ENCODE results near the gene TUSC2.

The TUSC2 gene

DNA sequence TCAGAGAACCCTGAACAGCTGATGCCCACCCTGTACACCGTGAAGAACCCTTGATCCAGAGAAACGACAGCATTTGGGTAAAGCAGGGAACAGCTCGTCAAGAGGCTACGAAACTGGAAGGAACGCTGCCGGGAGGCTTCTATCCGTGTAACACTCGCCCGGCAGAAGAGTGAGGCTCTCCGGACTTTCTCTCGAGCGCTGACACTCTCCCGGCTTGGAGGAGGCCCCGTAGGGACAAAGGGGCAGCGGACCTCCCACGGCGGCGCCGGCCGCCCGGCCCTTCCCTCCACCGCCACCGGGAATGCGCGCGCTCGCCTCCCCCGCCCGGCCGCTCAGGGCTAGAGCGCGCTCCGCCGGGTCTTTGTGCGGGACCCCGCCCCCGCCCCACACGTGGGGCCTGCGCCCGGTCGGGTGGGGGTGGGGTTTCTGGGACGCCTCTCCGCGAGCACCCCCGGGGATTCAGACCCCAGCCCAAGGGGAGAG lies 7.1 kb downstream of the TUSC2 start:
- Histone ChIP-seq H3K27ac (peak overlapping the region; percentile 100), H3K4me3 (ENCODE audit: low read depth, low read length) (peak overlapping the region; percentile 74), H3K9me3 (ENCODE audit: severe bottlenecking) (no peaks in the 10 kb centered on the region), H3K36me3 (peaks cover 48% of the 10 kb centered on the region), H3K27me3 (ENCODE audit: insufficient read depth, low read depth, severe bottlenecking) (no peaks in the 10 kb centered on the region)
- TF ChIP-seq, protein P1, sequence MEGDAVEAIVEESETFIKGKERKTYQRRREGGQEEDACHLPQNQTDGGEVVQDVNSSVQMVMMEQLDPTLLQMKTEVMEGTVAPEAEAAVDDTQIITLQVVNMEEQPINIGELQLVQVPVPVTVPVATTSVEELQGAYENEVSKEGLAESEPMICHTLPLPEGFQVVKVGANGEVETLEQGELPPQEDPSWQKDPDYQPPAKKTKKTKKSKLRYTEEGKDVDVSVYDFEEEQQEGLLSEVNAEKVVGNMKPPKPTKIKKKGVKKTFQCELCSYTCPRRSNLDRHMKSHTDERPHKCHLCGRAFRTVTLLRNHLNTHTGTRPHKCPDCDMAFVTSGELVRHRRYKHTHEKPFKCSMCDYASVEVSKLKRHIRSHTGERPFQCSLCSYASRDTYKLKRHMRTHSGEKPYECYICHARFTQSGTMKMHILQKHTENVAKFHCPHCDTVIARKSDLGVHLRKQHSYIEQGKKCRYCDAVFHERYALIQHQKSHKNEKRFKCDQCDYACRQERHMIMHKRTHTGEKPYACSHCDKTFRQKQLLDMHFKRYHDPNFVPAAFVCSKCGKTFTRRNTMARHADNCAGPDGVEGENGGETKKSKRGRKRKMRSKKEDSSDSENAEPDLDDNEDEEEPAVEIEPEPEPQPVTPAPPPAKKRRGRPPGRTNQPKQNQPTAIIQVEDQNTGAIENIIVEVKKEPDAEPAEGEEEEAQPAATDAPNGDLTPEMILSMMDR (IDR thresholded peaks at IDR 0.05; ENCODE audit: low read depth, low read length), result no peak
- peak; percentile 79 for DNase-seq

DNA sequence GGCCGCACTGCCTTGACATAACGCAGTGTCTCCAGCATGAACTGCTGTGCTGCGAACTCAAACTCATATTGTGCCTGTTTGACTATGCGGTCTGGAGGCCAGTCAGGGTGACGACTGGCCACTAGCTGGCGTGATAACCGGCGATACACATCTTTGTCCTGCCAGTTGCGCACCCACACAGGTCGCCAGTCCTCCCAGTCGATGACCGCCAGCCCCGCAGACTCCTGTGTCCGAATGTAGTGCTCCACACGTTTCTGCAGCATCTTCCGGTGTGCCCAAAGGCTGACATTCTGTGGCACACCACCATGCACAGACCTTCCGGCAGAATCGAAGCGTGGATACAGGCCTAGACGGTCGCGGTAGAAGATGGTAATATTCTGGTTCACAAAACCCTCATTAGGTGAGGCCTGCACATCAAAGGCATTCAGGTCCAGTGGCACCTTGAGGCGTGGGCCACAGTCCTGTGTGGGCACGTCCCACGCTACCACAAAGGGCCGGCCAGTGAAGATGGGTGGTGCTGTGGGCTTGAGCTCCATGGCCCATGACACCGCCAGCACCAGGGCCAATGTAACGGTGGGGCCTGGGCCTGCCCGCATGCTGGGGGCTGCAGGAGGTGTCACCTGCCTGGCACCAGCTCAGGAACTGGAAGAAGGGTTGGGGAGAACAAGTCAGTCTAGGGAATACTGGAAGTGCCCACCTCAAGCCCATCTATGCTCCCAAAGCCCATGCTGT lies 8.0 kb downstream of the TUSC2 start:
- DNase-seq, result no peak
- H3K4me3 ChIP-seq (ENCODE audit: low read depth, low read length), result peak overlapping the region; percentile 74
- no peaks in the 10 kb centered on the region for H3K9me3 ChIP-seq (ENCODE audit: severe bottlenecking)
- peak overlapping the region; percentile 100 for H3K27ac ChIP-seq
- TF ChIP-seq, protein P1 (IDR thresholded peaks at IDR 0.05; ENCODE audit: low read depth, low read length), result 0 out of 2 replicates have a peak, but pooled peaks have one; percentile 14
- H3K36me3 ChIP-seq, result peaks cover 48% of the 10 kb centered on the region
- no peaks in the 10 kb centered on the region for H3K27me3 ChIP-seq (ENCODE audit: insufficient read depth, low read depth, severe bottlenecking)

DNA sequence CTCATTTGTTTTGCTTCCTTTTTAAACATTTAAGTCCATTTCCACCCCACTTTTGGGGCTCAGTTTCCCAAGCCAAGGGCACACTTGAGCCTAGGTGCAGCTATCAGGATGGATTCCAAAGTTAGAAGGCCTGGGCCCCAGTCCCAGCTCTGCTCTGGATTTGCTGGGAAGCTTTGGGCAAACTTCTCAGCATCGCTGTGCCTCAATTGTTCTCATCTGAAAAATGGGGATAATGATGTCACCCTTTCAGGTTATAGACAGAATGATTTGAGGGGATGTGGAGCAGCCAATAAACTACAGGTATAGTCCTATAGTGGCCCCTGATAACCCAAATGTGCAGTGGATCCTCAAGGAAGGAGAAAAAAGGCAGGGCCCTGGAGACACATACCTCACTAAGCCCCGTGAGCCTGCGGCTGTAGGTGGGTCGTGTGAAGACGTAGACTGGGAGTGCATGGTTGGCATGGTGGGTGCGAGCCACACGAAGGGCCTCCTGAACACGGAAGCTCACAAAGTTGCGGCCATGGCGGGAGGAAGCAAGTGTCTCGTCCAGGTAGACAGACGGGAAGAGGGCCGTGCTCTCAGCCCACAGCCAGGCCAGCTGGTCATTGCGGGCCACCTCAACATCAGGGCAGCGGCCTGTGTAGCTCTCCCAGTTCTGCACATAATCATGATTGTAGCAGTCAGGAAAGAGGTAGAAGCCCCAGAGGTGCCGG lies 8.7 kb downstream of the TUSC2 start:
- Histone ChIP-seq H3K36me3 (peaks cover 41% of the 10 kb centered on the region), H3K4me3 (ENCODE audit: low read depth, low read length) (no peak overlapping the region), H3K27me3 (ENCODE audit: insufficient read depth, low read depth, severe bottlenecking) (no peaks in the 10 kb centered on the region), H3K27ac (no peak overlapping the region), H3K9me3 (ENCODE audit: severe bottlenecking) (no peaks in the 10 kb centered on the region)
- DNase-seq, result no peak
- TF ChIP-seq, protein P1 (IDR thresholded peaks at IDR 0.05; ENCODE audit: low read depth, low read length), result no peak

DNA sequence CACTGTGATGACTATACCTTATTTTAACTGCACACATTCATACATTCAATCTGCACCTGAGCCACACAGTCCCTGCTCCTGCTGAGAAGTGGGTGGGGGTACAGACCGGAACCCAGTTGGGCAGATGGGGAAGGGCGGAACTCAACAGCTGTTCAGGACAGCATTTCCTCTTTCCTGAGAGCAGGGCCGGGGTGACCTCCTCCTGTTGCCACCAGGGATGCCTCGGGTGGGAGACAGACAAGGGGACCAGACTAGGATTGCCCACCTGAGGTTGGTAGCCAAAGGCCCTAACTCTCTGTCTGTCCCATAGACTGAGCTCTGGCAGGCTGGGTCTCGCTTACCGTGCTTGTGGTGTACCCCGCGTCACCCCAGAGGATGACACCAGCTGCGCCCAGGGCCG lies 9.4 kb downstream of the TUSC2 start:
- TF ChIP-seq, protein P1 (IDR thresholded peaks at IDR 0.05; ENCODE audit: low read depth, low read length), result no peak
- H3K36me3 ChIP-seq, result peaks cover 40% of the 10 kb centered on the region
- H3K4me3 ChIP-seq (ENCODE audit: low read depth, low read length), result no peak overlapping the region
- no peaks in the 10 kb centered on the region for H3K27me3 ChIP-seq (ENCODE audit: insufficient read depth, low read depth, severe bottlenecking)
- no peaks in the 10 kb centered on the region for H3K9me3 ChIP-seq (ENCODE audit: severe bottlenecking)
- no peak for DNase-seq
- H3K27ac ChIP-seq, result no peak overlapping the region

DNA sequence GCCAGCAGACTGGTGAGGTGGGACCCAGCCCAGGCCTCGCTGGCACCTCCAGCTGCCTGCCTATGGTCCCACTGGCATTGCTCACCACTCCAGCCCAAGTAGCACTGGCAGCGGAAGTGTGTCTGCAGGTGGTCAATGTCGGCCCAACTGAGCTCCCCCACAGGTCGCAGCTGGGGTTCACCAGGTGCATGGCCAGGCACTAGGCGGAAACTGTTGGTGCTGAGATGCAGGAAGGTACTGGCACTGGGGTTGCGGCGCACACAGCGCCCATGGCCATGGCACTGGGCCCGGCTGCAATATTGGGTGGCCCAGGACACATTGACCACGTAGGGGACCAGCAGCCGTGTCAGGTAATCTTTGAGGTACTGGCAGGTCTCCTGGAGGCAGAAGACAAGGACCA lies 9.9 kb downstream of the TUSC2 start:
- H3K27me3 ChIP-seq (ENCODE audit: insufficient read depth, low read depth, severe bottlenecking), result no peaks in the 10 kb centered on the region
- H3K9me3 ChIP-seq (ENCODE audit: severe bottlenecking), result no peaks in the 10 kb centered on the region
- no peak overlapping the region for H3K27ac ChIP-seq
- peaks cover 37% of the 10 kb centered on the region for H3K36me3 ChIP-seq
- no peak for DNase-seq
- TF ChIP-seq, protein P1 (IDR thresholded peaks at IDR 0.05; ENCODE audit: low read depth, low read length), result no peak
- H3K4me3 ChIP-seq (ENCODE audit: low read depth, low read length), result no peak overlapping the region

Measured in WERI-Rb-1 (cell line).